ENCODE data around the gene TPRKB. TPM values are rescaled to one million over a fixed set of nuclear protein-coding genes. Genes with fewer than 3 reads are reported as not detected.

Gene TPRKB
- total and polyA plus RNA-seq, 2 experiments from 2014 or later: 20.1 to 57.2 TPM

GRCh38 chr2:73716543-73717250 is 20.4 kb downstream of the TPRKB start:
- TF ChIP-seq EZH2 (IDR thresholded peaks at IDR 0.05; ENCODE audit: insufficient read depth, poor library complexity, severe bottlenecking) (no peak), EZH2phosphoT487 (IDR thresholded peaks at IDR 0.05; ENCODE audit: insufficient read depth, low read depth) (no peak)
- H3K79me2 ChIP-seq (ENCODE audit: insufficient read depth): no peaks in the 10 kb centered on the region
- H4K20me1 ChIP-seq (ENCODE audit: insufficient read depth): no peaks in the 10 kb centered on the region
- H3K27ac ChIP-seq: no peak overlapping the region
- H3K9ac ChIP-seq: no peak overlapping the region
- H3F3A ChIP-seq (ENCODE audit: insufficient read depth): no peaks in the 10 kb centered on the region
- no peaks in the 10 kb centered on the region for H3K9me2 ChIP-seq (ENCODE audit: insufficient read depth)
- 39 to 44% methylated on average over 8 of the region's 8 CpGs for WGBS, 2 experiments (ENCODE audit: low coverage in 1 of 2, low lambda C conversion rate in 2 of 2, missing lambda C conversion rate in 2 of 2)
- no peaks in the 10 kb centered on the region for H3K27me3 ChIP-seq (replicated peaks; ENCODE audit: insufficient read depth)
- in situ Hi-C loops (cut with MboI): no loop called here
- H3K4me2 ChIP-seq (ENCODE audit: unreplicated experiment): no peak overlapping the region
- H3K4me1 ChIP-seq (ENCODE audit: insufficient read depth): no peaks in the 10 kb centered on the region
- DNase-seq: no peak
- H3K36me3 ChIP-seq (ENCODE audit: low read depth): no peaks in the 10 kb centered on the region
- no peaks in the 10 kb centered on the region for H3K9me3 ChIP-seq (ENCODE audit: low read depth)
- peak overlapping the region; percentile 41; the same call in 1 of the 2 replicates for H2AFZ ChIP-seq
- no peak overlapping the region for H3K4me3 ChIP-seq

GRCh38 chr2:73714091-73714490 is 23.1 kb downstream of the TPRKB start:
- Histone ChIP-seq H3F3A (ENCODE audit: insufficient read depth) (no peaks in the 10 kb centered on the region), H3K36me3 (ENCODE audit: low read depth) (no peaks in the 10 kb centered on the region), H3K9me3 (ENCODE audit: low read depth) (no peaks in the 10 kb centered on the region), H2AFZ (no peak overlapping the region), H3K79me2 (ENCODE audit: insufficient read depth) (no peaks in the 10 kb centered on the region), H4K20me1 (ENCODE audit: insufficient read depth) (no peaks in the 10 kb centered on the region), H3K27ac (no peak overlapping the region), H3K27me3 (replicated peaks; ENCODE audit: insufficient read depth) (no peaks in the 10 kb centered on the region), H3K4me1 (ENCODE audit: insufficient read depth) (no peaks in the 10 kb centered on the region), H3K4me2 (ENCODE audit: unreplicated experiment) (no peak overlapping the region), H3K4me3 (no peak overlapping the region), H3K9me2 (ENCODE audit: insufficient read depth) (no peaks in the 10 kb centered on the region), H3K9ac (no peak overlapping the region)
- WGBS, 2 experiments (ENCODE audit: low coverage in 1 of 2, low lambda C conversion rate in 2 of 2, missing lambda C conversion rate in 2 of 2): 7 to 18% methylated on average over 2 of the region's 2 CpGs
- DNase-seq: no peak
- in situ Hi-C loops (cut with MboI): no loop called here
- TF ChIP-seq EZH2 (IDR thresholded peaks at IDR 0.05; ENCODE audit: insufficient read depth, poor library complexity, severe bottlenecking): no peak

- TF ChIP-seq EZH2phosphoT487 (IDR thresholded peaks at IDR 0.05; ENCODE audit: insufficient read depth, low read depth): no peak
- TF ChIP-seq EZH2 (IDR thresholded peaks at IDR 0.05; ENCODE audit: insufficient read depth, poor library complexity, severe bottlenecking): no peak
- DNase-seq: no peak
- 0 out of 2 replicates have a peak, but pooled peaks cover 3% of the 10 kb centered on the region for H3K27me3 ChIP-seq (replicated peaks; ENCODE audit: insufficient read depth)
- H4K20me1 ChIP-seq (ENCODE audit: insufficient read depth): no peaks in the 10 kb centered on the region
- no peaks in the 10 kb centered on the region for H3K36me3 ChIP-seq (ENCODE audit: low read depth)
- in situ Hi-C loops (cut with MboI): no loop called here
- no peaks in the 10 kb centered on the region for H3K4me1 ChIP-seq (ENCODE audit: insufficient read depth)
- no peak overlapping the region for H3K9ac ChIP-seq
- no peak overlapping the region for H3K4me3 ChIP-seq
- H3K9me3 ChIP-seq (ENCODE audit: low read depth): no peaks in the 10 kb centered on the region
- no peak overlapping the region for H3K27ac ChIP-seq
- no peak overlapping the region for H2AFZ ChIP-seq
- H3K4me2 ChIP-seq (ENCODE audit: unreplicated experiment): no peak overlapping the region
- H3K79me2 ChIP-seq (ENCODE audit: insufficient read depth): no peaks in the 10 kb centered on the region
- no peaks in the 10 kb centered on the region for H3F3A ChIP-seq (ENCODE audit: insufficient read depth)
- 75 to 81% methylated on average over 9 of the region's 9 CpGs for WGBS, 2 experiments (ENCODE audit: low coverage in 1 of 2, low lambda C conversion rate in 2 of 2, missing lambda C conversion rate in 2 of 2)
- no peaks in the 10 kb centered on the region for H3K9me2 ChIP-seq (ENCODE audit: insufficient read depth)
Measured at GRCh38 chr2:73708527-73708926, 28.6 kb downstream of the TPRKB start.

- Histone ChIP-seq H3K9me3 (ENCODE audit: low read depth) (no peaks in the 10 kb centered on the region), H2AFZ (no peak overlapping the region), H3K79me2 (ENCODE audit: insufficient read depth) (no peaks in the 10 kb centered on the region), H3K27me3 (replicated peaks; ENCODE audit: insufficient read depth) (peaks cover 3% of the 10 kb centered on the region; the same call in 1 of the 2 replicates), H3K9me2 (ENCODE audit: insufficient read depth) (no peaks in the 10 kb centered on the region), H3F3A (ENCODE audit: insufficient read depth) (no peaks in the 10 kb centered on the region), H3K4me1 (ENCODE audit: insufficient read depth) (no peaks in the 10 kb centered on the region), H4K20me1 (ENCODE audit: insufficient read depth) (no peaks in the 10 kb centered on the region), H3K9ac (no peak overlapping the region), H3K4me2 (ENCODE audit: unreplicated experiment) (no peak overlapping the region), H3K4me3 (no peak overlapping the region), H3K36me3 (ENCODE audit: low read depth) (no peaks in the 10 kb centered on the region), H3K27ac (no peak overlapping the region)
- TF ChIP-seq EZH2 (IDR thresholded peaks at IDR 0.05; ENCODE audit: insufficient read depth, poor library complexity, severe bottlenecking): no peak
- no peak for TF ChIP-seq EZH2phosphoT487 (IDR thresholded peaks at IDR 0.05; ENCODE audit: insufficient read depth, low read depth)
- in situ Hi-C loops (cut with MboI): no loop called here
- DNase-seq: no peak
- WGBS, 2 experiments (ENCODE audit: low coverage in 1 of 2, low lambda C conversion rate in 2 of 2, missing lambda C conversion rate in 2 of 2): 52 to 56% methylated on average over 3 of the region's 3 CpGs
Measured at GRCh38 chr2:73707636-73708035, 29.5 kb downstream of the TPRKB start.

All from GM23248 (cell line).